GM03348 (cell line): ENCODE results near the gene ALG1.

ENCODE experiments used
- DNase-seq: peaks from one replicate; pipeline ENCODE4 v3.0.0; 2012; ENCODE audit warnings: low spot score

The ALG1 gene, protein sequence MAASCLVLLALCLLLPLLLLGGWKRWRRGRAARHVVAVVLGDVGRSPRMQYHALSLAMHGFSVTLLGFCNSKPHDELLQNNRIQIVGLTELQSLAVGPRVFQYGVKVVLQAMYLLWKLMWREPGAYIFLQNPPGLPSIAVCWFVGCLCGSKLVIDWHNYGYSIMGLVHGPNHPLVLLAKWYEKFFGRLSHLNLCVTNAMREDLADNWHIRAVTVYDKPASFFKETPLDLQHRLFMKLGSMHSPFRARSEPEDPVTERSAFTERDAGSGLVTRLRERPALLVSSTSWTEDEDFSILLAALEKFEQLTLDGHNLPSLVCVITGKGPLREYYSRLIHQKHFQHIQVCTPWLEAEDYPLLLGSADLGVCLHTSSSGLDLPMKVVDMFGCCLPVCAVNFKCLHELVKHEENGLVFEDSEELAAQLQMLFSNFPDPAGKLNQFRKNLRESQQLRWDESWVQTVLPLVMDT

DNA sequence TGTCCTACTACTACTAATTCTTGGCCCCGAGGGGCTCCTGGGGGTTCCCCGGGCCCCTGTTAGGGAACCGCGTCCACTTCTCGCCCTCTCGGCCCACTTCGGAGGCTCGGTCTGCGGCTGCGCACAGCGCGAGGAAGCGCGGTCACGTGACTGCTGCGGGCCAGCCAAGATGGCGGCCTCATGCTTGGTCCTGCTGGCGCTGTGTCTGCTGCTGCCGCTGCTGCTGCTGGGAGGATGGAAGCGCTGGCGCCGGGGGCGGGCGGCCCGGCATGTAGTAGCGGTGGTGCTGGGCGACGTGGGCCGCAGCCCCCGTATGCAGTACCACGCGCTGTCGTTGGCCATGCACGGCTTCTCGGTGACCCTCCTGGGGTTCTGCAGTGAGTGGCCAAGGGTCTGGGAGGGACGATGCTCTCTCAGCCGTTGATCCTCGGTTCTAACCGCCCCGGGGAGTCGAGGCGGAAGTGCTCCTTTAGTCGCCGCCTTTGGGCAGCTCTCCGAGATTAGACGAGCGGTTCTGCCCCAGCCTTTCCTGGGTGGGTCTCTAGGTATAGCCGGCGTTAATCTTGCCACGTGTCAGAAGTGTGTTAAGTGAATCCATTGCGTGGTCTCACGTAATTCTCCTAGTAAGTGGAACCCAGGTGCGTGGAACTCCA is at the start of gene ALG1:
ALG1 (plus strand) TSS at position 163 of the 653 bp plus-strand sequence; CDS start at position 170, 7 bp downstream.
- peak; percentile 98 for DNase-seq

GRCh38 chr16:5022521-5022920 is 49.1 kb upstream of the ALG1 start:
- DNase-seq, result no peak

DNA sequence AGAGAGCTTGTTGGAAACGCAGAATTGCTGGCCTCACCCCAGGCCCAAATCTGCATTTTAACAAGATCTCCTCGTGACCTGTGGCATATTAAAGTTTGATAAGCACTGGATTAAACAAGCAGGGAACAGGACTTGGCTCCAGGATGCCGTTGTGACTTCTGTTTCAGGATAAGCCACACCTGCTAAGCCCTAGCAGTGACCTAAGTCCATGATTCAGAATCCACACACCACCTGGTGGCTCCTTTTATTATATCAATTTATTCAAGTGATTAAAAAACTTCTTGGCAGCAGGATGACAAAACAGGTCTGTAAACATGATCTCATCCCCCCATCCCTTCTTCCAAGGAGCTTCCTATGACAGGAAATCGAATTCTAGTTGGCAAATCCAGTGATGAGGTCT is 47.0 kb upstream of the ALG1 start:
- no peak for DNase-seq

- DNase-seq, result no peak
Measured at GRCh38 chr16:5025171-5025632, 46.4 kb upstream of the ALG1 start.

DNA sequence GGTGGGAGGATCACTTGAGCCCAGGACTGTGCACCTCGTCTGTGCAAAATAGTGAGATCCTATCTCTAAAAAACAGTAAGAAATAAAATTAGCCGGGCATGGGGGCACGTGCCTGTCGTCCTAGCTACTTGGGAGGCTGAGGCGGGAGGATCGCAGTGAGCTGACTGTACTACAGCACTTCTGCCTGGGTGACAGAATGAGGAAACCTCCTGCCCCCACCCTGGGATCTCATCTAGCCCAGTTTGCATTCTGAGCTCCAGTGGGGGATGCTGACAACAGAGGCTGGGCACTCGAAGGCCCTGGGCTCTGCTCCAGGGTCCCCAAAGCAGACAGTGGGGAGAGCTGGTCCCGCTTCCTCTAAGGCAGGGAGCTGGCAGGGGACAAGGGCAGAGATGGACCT is 45.0 kb upstream of the ALG1 start:
- no peak for DNase-seq

DNA sequence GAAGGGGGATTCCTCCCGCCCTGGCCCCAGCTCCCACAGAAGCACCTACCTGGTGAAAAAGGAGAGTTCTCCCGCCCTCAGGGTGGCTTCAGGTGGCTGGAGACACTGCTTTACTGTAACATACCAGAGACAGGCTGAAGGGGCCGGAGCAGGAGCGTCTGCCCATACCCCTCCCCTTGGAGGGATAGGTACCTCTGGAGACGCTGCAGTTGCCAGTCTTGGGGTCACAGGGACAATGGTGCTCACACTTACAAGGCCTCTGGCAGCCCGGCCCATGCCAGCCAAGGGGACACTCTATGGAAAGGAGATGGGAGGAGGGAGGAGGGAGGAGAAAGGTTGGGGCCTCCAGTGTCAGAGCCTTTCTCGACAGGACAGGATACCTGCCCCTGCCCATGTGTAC is 44.6 kb upstream of the ALG1 start:
- no peak for DNase-seq

DNA sequence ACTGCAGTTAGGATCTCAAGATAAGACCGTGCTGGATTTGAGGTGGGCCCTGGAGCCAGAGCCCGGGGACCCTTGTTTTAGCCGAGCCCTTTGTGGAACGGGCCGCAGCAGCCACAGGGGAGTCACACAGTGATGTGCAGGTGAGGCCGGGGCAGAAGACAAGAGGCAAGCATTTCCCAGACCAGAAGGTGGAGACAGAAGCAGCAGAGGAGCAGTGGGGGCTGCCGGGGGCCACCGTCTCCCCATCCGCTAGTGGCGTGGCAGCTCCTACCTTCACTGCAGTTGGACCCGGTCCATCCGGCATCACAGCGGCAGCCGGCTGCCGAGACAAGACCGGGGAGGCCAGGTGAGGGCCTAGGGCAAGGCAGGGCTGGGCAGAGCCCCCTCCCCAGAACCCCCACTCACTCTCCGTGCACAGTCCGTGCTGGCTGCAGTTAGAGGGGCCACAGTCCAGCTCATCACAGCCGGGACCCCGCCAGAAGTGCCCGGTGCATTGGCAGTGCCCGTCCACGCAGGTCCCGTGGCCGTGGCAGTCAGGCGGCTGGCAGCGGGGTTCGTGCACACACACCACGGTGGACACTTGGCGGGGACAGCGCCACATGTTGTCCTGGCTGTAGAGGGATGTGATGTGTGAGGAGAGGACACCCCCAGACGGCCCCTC is 43.9 kb upstream of the ALG1 start:
- DNase-seq, result no peak

GRCh38 chr16:5028950-5029475 is 42.6 kb upstream of the ALG1 start:
- DNase-seq, result no peak

- no peak for DNase-seq
Measured at GRCh38 chr16:5030251-5030870, 41.3 kb upstream of the ALG1 start.

DNA sequence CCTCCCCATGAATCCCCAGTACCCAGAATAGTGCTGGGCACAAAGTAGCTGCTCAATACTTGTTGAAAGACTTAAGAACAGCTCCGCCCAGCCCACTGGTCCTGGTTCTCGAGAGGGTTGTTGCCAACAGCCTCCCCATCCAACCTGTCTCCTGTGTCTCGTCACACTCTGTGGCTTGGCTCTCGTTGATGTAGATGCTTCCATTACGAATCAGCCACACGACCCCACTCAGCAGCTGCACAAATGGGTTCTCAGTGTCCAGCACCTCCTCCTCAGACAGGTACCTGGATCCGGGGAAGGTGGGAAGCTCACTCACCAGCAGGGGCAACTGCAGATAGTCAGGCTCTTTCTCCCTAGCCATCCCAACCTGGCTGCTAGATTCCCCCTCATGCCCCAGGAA is 40.0 kb upstream of the ALG1 start:
- no peak for DNase-seq

- DNase-seq, result no peak
Measured at GRCh38 chr16:5032748-5033167, 38.9 kb upstream of the ALG1 start.

GRCh38 chr16:5033256-5034166 is 38.1 kb upstream of the ALG1 start, which contains the start of gene NAGPA:
TSS of gene NAGPA (minus strand) at chr16:5033935. CDS start at chr16:5033914, 21 bp downstream.
- peak; percentile 96 for DNase-seq

DNA sequence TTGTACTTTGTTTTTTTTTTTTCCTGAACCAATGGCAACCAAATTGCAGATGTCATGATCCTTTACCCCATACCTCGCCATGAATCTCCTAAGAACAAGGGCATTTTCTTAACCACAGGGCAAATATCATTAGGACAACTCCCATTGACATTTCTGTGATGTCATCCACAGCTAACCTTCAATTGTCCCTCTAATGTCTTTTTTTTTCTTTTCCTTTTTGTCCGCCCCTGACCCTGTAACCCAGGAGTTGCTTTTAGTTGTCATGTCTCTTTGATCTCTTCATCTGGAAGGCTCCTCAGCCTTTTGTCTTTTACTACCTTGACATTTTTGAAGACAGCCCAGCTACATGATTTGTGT is 37.5 kb upstream of the ALG1 start:
- DNase-seq, result no peak

DNA sequence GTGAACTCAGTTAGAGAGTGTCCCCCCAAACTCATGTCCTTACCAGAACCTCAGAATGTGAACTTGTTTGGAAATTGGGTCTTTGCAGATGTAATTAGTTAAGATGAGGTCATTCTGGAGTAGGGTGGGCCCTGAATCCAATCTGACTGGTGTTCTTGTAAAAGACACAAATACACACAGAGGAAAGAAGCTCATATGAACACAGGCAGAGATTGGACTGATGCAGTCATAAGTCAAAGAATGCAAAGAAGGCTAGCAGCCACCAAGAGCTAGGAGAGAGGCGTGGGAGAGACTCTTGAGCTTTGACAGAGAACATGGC is 35.8 kb upstream of the ALG1 start:
- DNase-seq, result no peak

GRCh38 chr16:5036228-5037156 is 35.2 kb upstream of the ALG1 start:
- no peak for DNase-seq

GRCh38 chr16:5040451-5040850 is 31.2 kb upstream of the ALG1 start:
- no peak for DNase-seq

DNA sequence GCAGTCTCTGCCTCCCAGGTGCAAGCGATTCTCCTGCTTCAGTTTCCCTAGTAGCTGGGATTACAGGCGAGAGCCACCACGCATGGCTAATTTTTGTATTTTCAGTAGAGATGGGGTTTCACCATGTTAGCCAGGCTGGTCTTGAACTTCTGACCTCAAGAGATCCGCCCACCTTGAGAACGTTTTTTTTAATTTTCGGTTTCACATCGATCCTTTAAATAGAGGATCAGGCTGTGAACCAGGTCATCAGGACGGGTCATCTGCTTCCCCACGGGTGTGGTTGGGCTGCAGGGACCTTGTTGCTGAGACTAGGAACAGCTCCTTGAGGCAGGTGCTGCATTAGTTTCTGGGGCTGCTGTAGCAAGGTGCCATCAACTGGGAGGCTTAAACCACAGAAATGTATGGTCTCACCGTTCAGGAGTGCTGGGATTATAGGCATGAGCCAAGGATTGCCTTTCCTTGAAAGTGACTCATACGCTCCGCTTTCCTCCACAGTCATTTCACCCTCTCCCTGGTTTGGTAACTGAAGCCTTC is 30.0 kb upstream of the ALG1 start:
- no peak for DNase-seq

- no peak for DNase-seq
Measured at GRCh38 chr16:5042574-5043171, 29.0 kb upstream of the ALG1 start.

GRCh38 chr16:5044011-5044540 is 27.6 kb upstream of the ALG1 start:
- no peak for DNase-seq
